Natural killer cell (primary cell): Measurements from ENCODE around the gene DDAH1. TPM values are rescaled to one million over a fixed set of nuclear protein-coding genes. Genes with fewer than 3 reads are reported as not detected.

ENCODE experiments used
- ATAC-seq, 3 donors: fragments of 150-1000 bp in 2 of 3; fragments of 200-7000 bp in 1 of 3; cut with Tn5 transposase; 1 replicate in 1 of 3; 2 replicates in 2 of 3; pipeline ENCODE4 v1.10.0; 2021; ENCODE audit warnings: mild to moderate bottlenecking in 2 of 3, moderate library complexity in 2 of 3
- DNase-seq, 2 donors: peaks; one replicate each; pipeline versions ENCODE4 v3.0.0 to v3.0.0-alpha.2; 2013 to 2021; ENCODE audit warnings: mixed read lengths in 1 of 2
- H3K27ac ChIP-seq: one replicate; pipeline ENCODE4 v1.5.1; 2013; ENCODE audit warnings: mild to moderate bottlenecking, low read length
- H3K27me3 ChIP-seq: one replicate; pipeline ENCODE4 v1.6.1; 2013; ENCODE audit warnings: low read length; ENCODE audit not compliant: control insufficient read depth, insufficient read depth
- H3K36me3 ChIP-seq: one replicate; pipeline ENCODE4 v1.6.1; 2013; ENCODE audit warnings: low read length; ENCODE audit not compliant: control insufficient read depth, insufficient read depth
- H3K4me1 ChIP-seq: one replicate; pipeline ENCODE4 v1.6.1; 2013; ENCODE audit warnings: low read length; ENCODE audit not compliant: control insufficient read depth, insufficient read depth
- H3K4me3 ChIP-seq: one replicate; pipeline ENCODE4 v1.5.1; 2013; ENCODE audit warnings: low read length
- H3K9me3 ChIP-seq: one replicate; pipeline ENCODE4 v1.6.1; 2013; ENCODE audit warnings: low read length; ENCODE audit not compliant: control insufficient read depth, insufficient read depth
- H3K27ac Mint-ChIP-seq, 2 donors: one replicate each; pipeline ENCODE4 v1.8.0; 2022; ENCODE audit warnings: mild to moderate bottlenecking in 2 of 2, mixed read lengths in 2 of 2, moderate library complexity in 1 of 2
- H3K27me3 Mint-ChIP-seq, 2 donors: one replicate each; pipeline ENCODE4 v1.8.0; 2022; ENCODE audit warnings: low read depth in 2 of 2, mixed read lengths in 2 of 2
- H3K36me3 Mint-ChIP-seq: one replicate; pipeline ENCODE4 v1.8.0; 2022; ENCODE audit warnings: mixed read lengths
- H3K4me1 Mint-ChIP-seq, 2 donors: one replicate each; pipeline ENCODE4 v1.8.0; 2022; ENCODE audit warnings: mixed read lengths in 2 of 2
- H3K4me3 Mint-ChIP-seq: one replicate; pipeline ENCODE4 v1.8.0; 2022; ENCODE audit warnings: mild to moderate bottlenecking, moderate library complexity, mixed read lengths
- H3K9me3 Mint-ChIP-seq, 2 donors: one replicate each; pipeline ENCODE4 v1.8.0; 2022; ENCODE audit warnings: mixed read lengths in 2 of 2
- CTCF ChIP-seq: fragments of 200-600 bp; IDR thresholded peaks from one replicate; pipeline ENCODE4 v1.8.0; 2022; ENCODE audit warnings: antibody characterized with exemption
- WGBS: methylation state at CpG from one replicate; pipeline ENCODE4 v1.1.7; 2013; ENCODE audit warnings: missing lambda C conversion rate; ENCODE audit not compliant: insufficient coverage; 5-methylcytosine and 5-hydroxymethylcytosine counted together
- intact Hi-C: fragments of 100-400 bp; cut with micrococcal nuclease; formaldehyde crosslinking; loops from one replicate; pipeline ENCODE4 v1.14.2; 2022
- total RNA-seq, 4 donors: library from RNA; stranded (reverse); fragments of 120-200 nt in 1 of 4; gene quantifications; one replicate each; pipeline versions ENCODE4 v1.2.3 to v1.2.4, GENCODE V29; 2013 to 2022

DDAH1 gene
- total RNA-seq, 3 donors from 2014 or later (not counting 1 experiment from before 2014, with no cell fraction given) = 0.07 to 0.20 TPM; not detected in 1

GRCh38 chr1:85339656-85340399, 125.1 kb downstream of the DDAH1 start:
- Mint-ChIP-seq H3K27ac (no peak overlapping the region), H3K4me3 (no peak overlapping the region), H3K4me1 (peaks cover 0 to 4% of the 10 kb centered on the region in 2 donors), H3K36me3 (no peaks in the 10 kb centered on the region), H3K9me3 (no peaks in the 10 kb centered on the region), H3K27me3 (peaks cover 19 to 21% of the 10 kb centered on the region in 2 donors)
- TF ChIP-seq CTCF = no peak
- Histone ChIP-seq H3K27me3 (no peaks in the 10 kb centered on the region), H3K4me3 (no peak overlapping the region), H3K27ac (no peak overlapping the region), H3K4me1 (no peaks in the 10 kb centered on the region), H3K36me3 (no peaks in the 10 kb centered on the region), H3K9me3 (no peaks in the 10 kb centered on the region)
- DNase-seq (no peak), ATAC-seq (no peak)
- WGBS = 80% methylated on average over 7 of the region's 7 CpGs
- intact Hi-C loops = no loop called here

GRCh38 chr1:85339089-85339488, 125.9 kb downstream of the DDAH1 start:
- DNase-seq (no peak), ATAC-seq (no peak)
- TF ChIP-seq CTCF = no peak
- H3K9me3 Mint-ChIP-seq = no peaks in the 10 kb centered on the region
- H3K36me3 Mint-ChIP-seq = no peaks in the 10 kb centered on the region
- peaks cover 26 to 27% of the 10 kb centered on the region in 2 donors for H3K27me3 Mint-ChIP-seq
- no peaks in the 10 kb centered on the region for H3K27me3 ChIP-seq
- 95% methylated on average over 3 of the region's 5 CpGs for WGBS
- intact Hi-C loops = no loop called here
- no peaks in the 10 kb centered on the region for H3K4me1 ChIP-seq
- peaks cover 0 to 5% of the 10 kb centered on the region in 2 donors for H3K4me1 Mint-ChIP-seq
- no peaks in the 10 kb centered on the region for H3K9me3 ChIP-seq
- H3K4me3 Mint-ChIP-seq = no peak overlapping the region
- no peak overlapping the region for H3K27ac Mint-ChIP-seq
- H3K27ac ChIP-seq = no peak overlapping the region
- H3K4me3 ChIP-seq = no peak overlapping the region
- no peaks in the 10 kb centered on the region for H3K36me3 ChIP-seq

GRCh38 chr1:85334962-85335361, 130.0 kb downstream of the DDAH1 start:
- Mint-ChIP-seq H3K9me3 (peaks cover 5% of the 10 kb centered on the region in 2 donors), H3K4me1 (peaks cover 0 to 5% of the 10 kb centered on the region in 2 donors), H3K27ac (no peak overlapping the region), H3K27me3 (peaks cover 29 to 42% of the 10 kb centered on the region in 2 donors), H3K4me3 (no peak overlapping the region), H3K36me3 (peaks cover 10% of the 10 kb centered on the region)
- 13% methylated on average over 1 of the region's 2 CpGs for WGBS
- no peak for DNase-seq
- H3K27ac ChIP-seq = no peak overlapping the region
- ATAC-seq = no peak
- peaks cover 8% of the 10 kb centered on the region for H3K9me3 ChIP-seq
- no peaks in the 10 kb centered on the region for H3K36me3 ChIP-seq
- peaks cover 7% of the 10 kb centered on the region for H3K27me3 ChIP-seq
- intact Hi-C loops = no loop called here
- no peaks in the 10 kb centered on the region for H3K4me1 ChIP-seq
- no peak overlapping the region for H3K4me3 ChIP-seq
- no peak for TF ChIP-seq CTCF

- H3K4me1 ChIP-seq = no peaks in the 10 kb centered on the region
- DNase-seq (no peak), ATAC-seq (no peak)
- peaks cover 8% of the 10 kb centered on the region for H3K9me3 ChIP-seq
- no peak overlapping the region for H3K4me3 ChIP-seq
- Mint-ChIP-seq H3K9me3 (peaks cover 5% of the 10 kb centered on the region in 2 donors), H3K4me1 (peaks cover 0 to 5% of the 10 kb centered on the region in 2 donors), H3K27ac (no peak overlapping the region), H3K36me3 (peaks cover 10% of the 10 kb centered on the region), H3K4me3 (no peak overlapping the region), H3K27me3 (peaks cover 30 to 50% of the 10 kb centered on the region in 2 donors)
- intact Hi-C loops = no loop called here
- no peak for TF ChIP-seq CTCF
- 100% methylated on average over 1 of the region's 1 CpG for WGBS
- peaks cover 10% of the 10 kb centered on the region for H3K27me3 ChIP-seq
- no peak overlapping the region for H3K27ac ChIP-seq
- no peaks in the 10 kb centered on the region for H3K36me3 ChIP-seq
Measured at GRCh38 chr1:85333186-85333585, 131.8 kb downstream of the DDAH1 start.
